ENCODE data around the gene STEAP1. TPM values are rescaled to one million over a fixed set of nuclear protein-coding genes. Genes with fewer than 3 reads are reported as not detected.
"Not testable (repeated sequence)": the region's sequence is repeated elsewhere in the genome, so short reads cannot be mapped to it uniquely, and the experiment has no call there.

The STEAP1 gene
- total RNA-seq: 0.48 TPM in 1 of 2 replicates, not detected in the other

GRCh38 chr7:90153943-90154771 is at the start of gene STEAP1:
TSS of gene STEAP1 (plus strand) at chr7:90154469. CDS start at chr7:90159789, 5,320 bp downstream.
- intact Hi-C loops (cut with micrococcal nuclease): loop anchor here (1.0 to 2.0 kb wide), 5 partner anchors 91 to 273 kb away; partner anchors contain the start of genes CFAP69 and GTPBP10

GRCh38 chr7:90114972-90115371 is 39.3 kb upstream of the STEAP1 start:
- intact Hi-C loops (cut with micrococcal nuclease): not testable (repeated sequence)

GRCh38 chr7:90118551-90119177 is 35.6 kb upstream of the STEAP1 start:
- intact Hi-C loops (cut with micrococcal nuclease): not testable (repeated sequence)

GRCh38 chr7:90119178-90119971 is 34.9 kb upstream of the STEAP1 start:
- intact Hi-C loops (cut with micrococcal nuclease): no loop called here

- intact Hi-C loops (cut with micrococcal nuclease): not testable (repeated sequence)
These were observed 34.1 kb upstream of the STEAP1 start for GRCh38 chr7:90120205-90120604.

GRCh38 chr7:90131746-90132145 is 22.5 kb upstream of the STEAP1 start:
- intact Hi-C loops (cut with micrococcal nuclease): not testable (repeated sequence)

- intact Hi-C loops (cut with micrococcal nuclease): not testable (repeated sequence)
These were observed 6.9 kb upstream of the STEAP1 start for GRCh38 chr7:90147079-90147960.

GRCh38 chr7:90149428-90149827 is 4.8 kb upstream of the STEAP1 start:
- intact Hi-C loops (cut with micrococcal nuclease): not testable (repeated sequence)

GRCh38 chr7:90151884-90152283 is 2.4 kb upstream of the STEAP1 start:
- intact Hi-C loops (cut with micrococcal nuclease): not testable (repeated sequence)

GRCh38 chr7:90152642-90153253 is 1.5 kb upstream of the STEAP1 start:
- intact Hi-C loops (cut with micrococcal nuclease): not testable (repeated sequence)

- intact Hi-C loops (cut with micrococcal nuclease): loop anchor here (2.0 kb wide), 1 partner anchor 192 kb away; the partner anchor contains the start of gene GTPBP10
These were observed 937 bp downstream of the STEAP1 start for GRCh38 chr7:90155206-90155605.

- intact Hi-C loops (cut with micrococcal nuclease): not testable (repeated sequence)
These were observed 3.1 kb downstream of the STEAP1 start for GRCh38 chr7:90157331-90157730.

GRCh38 chr7:90157761-90158350 is 3.6 kb downstream of the STEAP1 start:
- intact Hi-C loops (cut with micrococcal nuclease): not testable (repeated sequence)

GRCh38 chr7:90163534-90163933 is 9.3 kb downstream of the STEAP1 start:
- intact Hi-C loops (cut with micrococcal nuclease): no loop called here

- intact Hi-C loops (cut with micrococcal nuclease): no loop called here
These were observed 11.5 kb downstream of the STEAP1 start for GRCh38 chr7:90165724-90166123.

- intact Hi-C loops (cut with micrococcal nuclease): no loop called here
These were observed 11.9 kb downstream of the STEAP1 start for GRCh38 chr7:90166153-90166552.

- intact Hi-C loops (cut with micrococcal nuclease): no loop called here
These were observed 13.1 kb downstream of the STEAP1 start for GRCh38 chr7:90167361-90167760.

- intact Hi-C loops (cut with micrococcal nuclease): no loop called here
These were observed 15.6 kb downstream of the STEAP1 start for GRCh38 chr7:90169891-90170290.

GRCh38 chr7:90172121-90172520 is 17.9 kb downstream of the STEAP1 start:
- intact Hi-C loops (cut with micrococcal nuclease): no loop called here

GRCh38 chr7:90172624-90173023 is 18.4 kb downstream of the STEAP1 start:
- intact Hi-C loops (cut with micrococcal nuclease): no loop called here
